GM12878 (cell line): ENCODE measurements around the gene IPO11. TPM values are rescaled to one million over a fixed set of nuclear protein-coding genes. Genes with fewer than 3 reads are reported as not detected.

Source experiments
- ATAC-seq: fragments of 200-7000 bp; cut with Tn5 transposase; 3 replicates; pipeline ENCODE4 v1.9.1; 2020; ENCODE audit warnings: mild to moderate bottlenecking, moderate library complexity
- BruUV-seq: library from RNA; stranded (reverse); fragments of 400-500 nt; replicated peaks from 2 replicates; lab custom pipeline; 2021; lab: Mats Ljungman, UMichigan
- CTCF ChIA-PET: fragments of 300-600 bp; sonication (Branson Sonifier 250); formaldehyde crosslinking; extraction: SDS; loops from one replicate; lab custom pipeline; 2021; ENCODE audit warnings: inconsistent platforms; lab: Yijun Ruan, JAX
- POLR2A ChIA-PET: fragments of 350-600 bp; formaldehyde crosslinking; extraction: SDS; loops from one replicate; lab custom pipeline; 2021; ENCODE audit warnings: inconsistent platforms; lab: Charles Lee
- RAD21 ChIA-PET: fragments of 300-600 bp; sonication (Branson Sonifier 250); formaldehyde crosslinking; loops from one replicate; lab custom pipeline; 2023; ENCODE audit warnings: antibody characterized with exemption; ENCODE audit not compliant: unreplicated experiment; lab: Charles Lee
- SMC1A ChIA-PET: fragments of 300-600 bp; sonication (Branson Sonifier 250); formaldehyde crosslinking; loops from one replicate; lab custom pipeline; 2023; ENCODE audit not compliant: unreplicated experiment, uncharacterized antibody; lab: Charles Lee
- DNase-seq: peaks from one replicate; pipeline ENCODE4 v3.0.0-alpha.2; 2011; ENCODE audit warnings: low read depth, low spot score
- FAIRE-seq: peaks from 3 replicates; lab custom pipeline; 2011; peaks lifted over from hg19 to GRCh38; lab: Jason Lieb, UNC
- H2AFZ ChIP-seq: 2 replicates; pipeline ENCODE4 v1.6.0; 2011; ENCODE audit warnings: low read depth, low read length, control low read depth; ENCODE audit not compliant: control insufficient read depth
- H3K27ac ChIP-seq: 2 replicates; pipeline ENCODE4 v1.5.1; 2011; ENCODE audit warnings: control low read depth; ENCODE audit not compliant: control insufficient read depth, insufficient read depth
- H3K27me3 ChIP-seq, 2 experiments: replicated peaks in 1 of 2; 2 replicates each; pipeline versions ENCODE4 v1.6.0 to v1.6.1; 2011; ENCODE audit warnings: low read length in 1 of 2; ENCODE audit not compliant: control insufficient read depth in 2 of 2, insufficient read depth in 2 of 2
- H3K36me3 ChIP-seq, 2 experiments: 2 replicates each; pipeline ENCODE4 v1.5.1; 2011; ENCODE audit warnings: low read length in 1 of 2; ENCODE audit not compliant: control insufficient read depth in 2 of 2, insufficient read depth in 2 of 2
- H3K4me1 ChIP-seq: 2 replicates; pipeline ENCODE4 v1.6.1; 2011; ENCODE audit warnings: mild to moderate bottlenecking, low read length, moderate library complexity, mixed read lengths; ENCODE audit not compliant: control insufficient read depth, insufficient read depth
- H3K4me2 ChIP-seq: 2 replicates; pipeline ENCODE4 v1.6.0; 2011; ENCODE audit warnings: control low read depth; ENCODE audit not compliant: control insufficient read depth, insufficient read depth
- H3K4me3 ChIP-seq: fragments of 200-600 bp; sonication (generic); 2 replicates; pipeline ENCODE4 v1.5.1; 2016
- H3K79me2 ChIP-seq: 2 replicates; pipeline ENCODE4 v1.6.0; 2011; ENCODE audit warnings: low read length; ENCODE audit not compliant: control insufficient read depth, insufficient read depth
- H3K9ac ChIP-seq: 2 replicates; pipeline ENCODE4 v1.8.0; 2011; ENCODE audit warnings: low read length, control low read depth, mixed read lengths; ENCODE audit not compliant: control insufficient read depth, insufficient read depth
- H3K9me3 ChIP-seq: replicated peaks from 3 replicates; pipeline ENCODE4 v1.5.1; 2011; ENCODE audit warnings: mild to moderate bottlenecking, low read length; ENCODE audit not compliant: control insufficient read depth, insufficient read depth
- H4K20me1 ChIP-seq: 2 replicates; pipeline ENCODE4 v1.6.0; 2011; ENCODE audit not compliant: control insufficient read depth, insufficient read depth
- CBX3 ChIP-seq: fragments of 200-600 bp; sonication (generic); IDR thresholded peaks from 2 replicates; pipeline ENCODE4 v1.6.1; 2016; ENCODE audit warnings: low read depth, borderline replicate concordance
- CEBPB ChIP-seq, 2 experiments: fragments of 150-350 bp in 1 of 2; IDR thresholded peaks; 2 replicates each; pipeline ENCODE4 v1.6.1; 2012 to 2014; ENCODE audit warnings: low read depth in 2 of 2, low read length in 2 of 2, borderline replicate concordance in 1 of 2, inconsistent platforms in 1 of 2
- CHD4 ChIP-seq: fragments of 200-600 bp; sonication (generic); IDR thresholded peaks from 2 replicates; pipeline ENCODE4 v1.6.1; 2016; ENCODE audit warnings: mild to moderate bottlenecking
- CREM ChIP-seq: IDR thresholded peaks from 2 replicates; pipeline ENCODE4 v1.6.1; 2014; ENCODE audit warnings: antibody characterized with exemption, low read depth
- FOXM1 ChIP-seq: IDR thresholded peaks from 2 replicates; pipeline ENCODE4 v1.6.1; 2012; ENCODE audit warnings: low read depth, mild to moderate bottlenecking, inconsistent platforms, low read length, moderate library complexity
- MAX ChIP-seq: IDR thresholded peaks from 2 replicates; pipeline ENCODE4 v1.6.1; 2012; ENCODE audit warnings: low read depth, low read length, improper control_type of control experiment
- NBN ChIP-seq: fragments of 450-650 bp; IDR thresholded peaks from 2 replicates; pipeline ENCODE4 v1.6.1; 2016
- NFYB ChIP-seq: IDR thresholded peaks from 2 replicates; pipeline ENCODE4 v1.6.1; 2011; ENCODE audit warnings: low read depth, mild to moderate bottlenecking, low read length, improper control_type of control experiment, moderate library complexity; ENCODE audit not compliant: insufficient read depth
- POLR2A ChIP-seq: IDR thresholded peaks from 2 replicates; pipeline ENCODE4 v1.6.1; 2011; ENCODE audit warnings: low read depth, mild to moderate bottlenecking, low read length
- RBBP5 ChIP-seq: fragments of 200-600 bp; sonication (generic); conservative IDR thresholded peaks from 2 replicates; pipeline ENCODE4 v1.6.1; 2016
- SPI1 ChIP-seq: IDR thresholded peaks from 2 replicates; pipeline ENCODE4 v1.6.1; 2011; ENCODE audit warnings: low read depth, mild to moderate bottlenecking, low read length, moderate library complexity, borderline replicate concordance; ENCODE audit not compliant: insufficient read depth
- SREBF2 ChIP-seq: IDR thresholded peaks from 2 replicates; pipeline ENCODE4 v1.6.1; 2012; ENCODE audit warnings: mild to moderate bottlenecking, low read length
- YBX1 ChIP-seq: fragments of 450-650 bp; IDR thresholded peaks from 2 replicates; pipeline ENCODE4 v1.6.1; 2016; ENCODE audit warnings: antibody characterized with exemption
- WGBS: methylation state at CpG from one replicate; pipeline ENCODE4 v1.1.6; 2016; ENCODE audit warnings: low lambda C conversion rate; ENCODE audit not compliant: insufficient replicate concordance, insufficient coverage; ENCODE audit errors: missing lambda C conversion rate; 5-methylcytosine and 5-hydroxymethylcytosine counted together
- in situ Hi-C: fragments of 300-500 bp; cut with MboI; formaldehyde crosslinking; loops from 9 replicates; pipeline ENCODE4 v1.14.3; 2018; ENCODE audit warnings: mixed read lengths
- intact Hi-C: fragments of 100-400 bp; cut with micrococcal nuclease; formaldehyde crosslinking; loops from one replicate; pipeline ENCODE4 v1.14.2; 2022; ENCODE audit not compliant: unreplicated experiment
- polyA plus RNA-seq, 11 experiments: library from polyadenylated mRNA; depleted of rRNA in 4 of 11; unstranded in 6 of 11; stranded (reverse) in 5 of 11; fragments of >200 nt; fragmentation: Nextera tagmentation in 4 of 11; fragmentation: Illumina TruSeq in 1 of 11; extraction: Ambion mirVana in 4 of 11; extraction: Trizol in 1 of 11; gene quantifications; 1 replicate in 1 of 11; 2 replicates in 10 of 11; pipeline versions ENCODE4 v1.2.1 to v1.2.3, GENCODE V29; 2011 to 2016; ENCODE audit warnings: inconsistent platforms in 2 of 11, missing spikeins in 2 of 11, low read depth in 1 of 11
- total RNA-seq, 4 experiments: library from RNA; depleted of rRNA in 3 of 4; stranded (reverse); fragments of >200 nt in 3 of 4; fragmentation: Illumina TruSeq in 1 of 4; extraction: Trizol in 1 of 4; gene quantifications; 2 replicates each; pipeline versions ENCODE4 v1.2.1 to v1.2.3, GENCODE V29; 2013 to 2021
- TF ChIP-seq, protein P1 (sequence below): fragments of 450-650 bp; IDR thresholded peaks from 2 replicates; pipeline ENCODE4 v1.6.1; 2017; ENCODE audit warnings: mild to moderate bottlenecking
- TF ChIP-seq, protein P2 (sequence below): fragments of 150-350 bp; IDR thresholded peaks from 2 replicates; pipeline ENCODE4 v1.6.1; 2014; ENCODE audit warnings: mild to moderate bottlenecking, low read depth, low read length
- TF ChIP-seq, protein P3 (sequence below): fragments of 450-650 bp; IDR thresholded peaks from 2 replicates; pipeline ENCODE4 v1.6.1; 2017; ENCODE audit warnings: mild to moderate bottlenecking, moderate library complexity

IPO11 gene
- total and polyA plus RNA-seq, 10 of the 15 experiments (the other 5 are each of a cell fraction or from before 2014, with no cell fraction given) = 14.1 to 49.3 (median 29.8) TPM

GRCh38 chr5:62649025-62649424, 236.5 kb downstream of the IPO11 start:
- Histone ChIP-seq H3K9me3 (no peaks in the 10 kb centered on the region), H3K4me2 (no peak overlapping the region), H3K4me1 (no peaks in the 10 kb centered on the region), H3K9ac (no peak overlapping the region), H3K79me2 (no peaks in the 10 kb centered on the region), H4K20me1 (no peaks in the 10 kb centered on the region), H3K27me3 (no peaks in the 10 kb centered on the region), H3K36me3 (no peaks in the 10 kb centered on the region), H2AFZ (no peak overlapping the region), H3K27ac (no peak overlapping the region), H3K4me3 (no peak overlapping the region)
- POLR2A ChIA-PET = interaction anchor here (0.6 kb wide), 1 partner anchor 44 kb away, joined by 3 read pairs; no protein-coding TSS in a partner anchor
- intact Hi-C loops = no loop called here
- WGBS = 88% methylated on average over 4 of the region's 4 CpGs
- RAD21 ChIA-PET = interaction anchor here (0.6 kb wide), 1 partner anchor 506 kb away, joined by 3 read pairs; no protein-coding TSS in a partner anchor
- CTCF ChIA-PET = no interaction called here
- in situ Hi-C loops = no loop called here
- BruUV-seq = no TSS peak
- no peak for DNase-seq
- ATAC-seq = no peak
- SMC1A ChIA-PET = no interaction called here
- no peak for FAIRE-seq
- TF ChIP-seq FOXM1 = no peak
- TF ChIP-seq YBX1 = no peak
- TF ChIP-seq CREM = no peak
- no peak for TF ChIP-seq NFYB
- TF ChIP-seq, protein P1, sequence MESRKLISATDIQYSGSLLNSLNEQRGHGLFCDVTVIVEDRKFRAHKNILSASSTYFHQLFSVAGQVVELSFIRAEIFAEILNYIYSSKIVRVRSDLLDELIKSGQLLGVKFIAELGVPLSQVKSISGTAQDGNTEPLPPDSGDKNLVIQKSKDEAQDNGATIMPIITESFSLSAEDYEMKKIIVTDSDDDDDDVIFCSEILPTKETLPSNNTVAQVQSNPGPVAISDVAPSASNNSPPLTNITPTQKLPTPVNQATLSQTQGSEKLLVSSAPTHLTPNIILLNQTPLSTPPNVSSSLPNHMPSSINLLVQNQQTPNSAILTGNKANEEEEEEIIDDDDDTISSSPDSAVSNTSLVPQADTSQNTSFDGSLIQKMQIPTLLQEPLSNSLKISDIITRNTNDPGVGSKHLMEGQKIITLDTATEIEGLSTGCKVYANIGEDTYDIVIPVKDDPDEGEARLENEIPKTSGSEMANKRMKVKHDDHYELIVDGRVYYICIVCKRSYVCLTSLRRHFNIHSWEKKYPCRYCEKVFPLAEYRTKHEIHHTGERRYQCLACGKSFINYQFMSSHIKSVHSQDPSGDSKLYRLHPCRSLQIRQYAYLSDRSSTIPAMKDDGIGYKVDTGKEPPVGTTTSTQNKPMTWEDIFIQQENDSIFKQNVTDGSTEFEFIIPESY = no peak
- TF ChIP-seq SREBF2 = no peak
- no peak for TF ChIP-seq MAX
- TF ChIP-seq, protein P2, sequence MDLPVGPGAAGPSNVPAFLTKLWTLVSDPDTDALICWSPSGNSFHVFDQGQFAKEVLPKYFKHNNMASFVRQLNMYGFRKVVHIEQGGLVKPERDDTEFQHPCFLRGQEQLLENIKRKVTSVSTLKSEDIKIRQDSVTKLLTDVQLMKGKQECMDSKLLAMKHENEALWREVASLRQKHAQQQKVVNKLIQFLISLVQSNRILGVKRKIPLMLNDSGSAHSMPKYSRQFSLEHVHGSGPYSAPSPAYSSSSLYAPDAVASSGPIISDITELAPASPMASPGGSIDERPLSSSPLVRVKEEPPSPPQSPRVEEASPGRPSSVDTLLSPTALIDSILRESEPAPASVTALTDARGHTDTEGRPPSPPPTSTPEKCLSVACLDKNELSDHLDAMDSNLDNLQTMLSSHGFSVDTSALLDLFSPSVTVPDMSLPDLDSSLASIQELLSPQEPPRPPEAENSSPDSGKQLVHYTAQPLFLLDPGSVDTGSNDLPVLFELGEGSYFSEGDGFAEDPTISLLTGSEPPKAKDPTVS = no peak
- no peak for TF ChIP-seq CBX3
- TF ChIP-seq RBBP5 = no peak
- TF ChIP-seq CEBPB (IDR thresholded peaks at IDR 0.05; ENCODE audit: borderline replicate concordance in 1 of 2, low read depth in 2 of 2, low read length in 2 of 2) = no peak
- no peak for TF ChIP-seq CHD4
- no peak for TF ChIP-seq SPI1
- TF ChIP-seq POLR2A = no peak
- TF ChIP-seq NBN = no peak
- TF ChIP-seq, protein P3, sequence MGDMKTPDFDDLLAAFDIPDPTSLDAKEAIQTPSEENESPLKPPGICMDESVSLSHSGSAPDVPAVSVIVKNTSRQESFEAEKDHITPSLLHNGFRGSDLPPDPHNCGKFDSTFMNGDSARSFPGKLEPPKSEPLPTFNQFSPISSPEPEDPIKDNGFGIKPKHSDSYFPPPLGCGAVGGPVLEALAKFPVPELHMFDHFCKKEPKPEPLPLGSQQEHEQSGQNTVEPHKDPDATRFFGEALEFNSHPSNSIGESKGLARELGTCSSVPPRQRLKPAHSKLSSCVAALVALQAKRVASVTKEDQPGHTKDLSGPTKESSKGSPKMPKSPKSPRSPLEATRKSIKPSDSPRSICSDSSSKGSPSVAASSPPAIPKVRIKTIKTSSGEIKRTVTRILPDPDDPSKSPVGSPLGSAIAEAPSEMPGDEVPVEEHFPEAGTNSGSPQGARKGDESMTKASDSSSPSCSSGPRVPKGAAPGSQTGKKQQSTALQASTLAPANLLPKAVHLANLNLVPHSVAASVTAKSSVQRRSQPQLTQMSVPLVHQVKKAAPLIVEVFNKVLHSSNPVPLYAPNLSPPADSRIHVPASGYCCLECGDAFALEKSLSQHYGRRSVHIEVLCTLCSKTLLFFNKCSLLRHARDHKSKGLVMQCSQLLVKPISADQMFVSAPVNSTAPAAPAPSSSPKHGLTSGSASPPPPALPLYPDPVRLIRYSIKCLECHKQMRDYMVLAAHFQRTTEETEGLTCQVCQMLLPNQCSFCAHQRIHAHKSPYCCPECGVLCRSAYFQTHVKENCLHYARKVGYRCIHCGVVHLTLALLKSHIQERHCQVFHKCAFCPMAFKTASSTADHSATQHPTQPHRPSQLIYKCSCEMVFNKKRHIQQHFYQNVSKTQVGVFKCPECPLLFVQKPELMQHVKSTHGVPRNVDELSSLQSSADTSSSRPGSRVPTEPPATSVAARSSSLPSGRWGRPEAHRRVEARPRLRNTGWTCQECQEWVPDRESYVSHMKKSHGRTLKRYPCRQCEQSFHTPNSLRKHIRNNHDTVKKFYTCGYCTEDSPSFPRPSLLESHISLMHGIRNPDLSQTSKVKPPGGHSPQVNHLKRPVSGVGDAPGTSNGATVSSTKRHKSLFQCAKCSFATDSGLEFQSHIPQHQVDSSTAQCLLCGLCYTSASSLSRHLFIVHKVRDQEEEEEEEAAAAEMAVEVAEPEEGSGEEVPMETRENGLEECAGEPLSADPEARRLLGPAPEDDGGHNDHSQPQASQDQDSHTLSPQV = no peak
